Left lung (tissue), 14 donors: ENCODE data around the gene LBX1. TPM values are rescaled to one million over a fixed set of nuclear protein-coding genes. Genes with fewer than 3 reads are reported as not detected.

ENCODE experiments used
- ATAC-seq: fragments of 200-7000 bp; cut with Tn5 transposase; one replicate; pipeline ENCODE4 v1.9.1; 2020; ENCODE audit warnings: moderate library complexity
- DNase-seq, 4 donors: peaks; one replicate each; pipeline ENCODE4 v3.0.0-alpha.2; 2013 to 2020
- H3K27ac ChIP-seq, 2 donors: fragments of 200-600 bp; sonication (generic) in 1 of 2; one replicate each; pipeline versions ENCODE4 v1.5.0 to v1.8.0; 2020 to 2021
- H3K27me3 ChIP-seq, 2 donors: fragments of 200-600 bp; sonication (generic) in 1 of 2; one replicate each; pipeline versions ENCODE4 v1.5.0 to v1.8.0; 2020 to 2021
- H3K36me3 ChIP-seq, 2 donors: fragments of 200-600 bp; sonication (generic) in 1 of 2; one replicate each; pipeline versions ENCODE4 v1.5.0 to v1.8.0; 2020 to 2021
- H3K4me1 ChIP-seq, 2 donors: fragments of 200-600 bp; one replicate each; pipeline ENCODE4 v1.8.0; 2021
- H3K4me3 ChIP-seq, 2 donors: fragments of 200-600 bp; sonication (generic) in 1 of 2; one replicate each; pipeline versions ENCODE4 v1.5.0 to v1.8.0; 2020 to 2021; ENCODE audit warnings: mild to moderate bottlenecking in 1 of 2
- H3K9me3 ChIP-seq, 2 donors: fragments of 200-600 bp; sonication (generic) in 1 of 2; one replicate each; pipeline versions ENCODE4 v1.5.0 to v1.8.0; 2020 to 2021
- CTCF ChIP-seq, 2 donors: fragments of 200-600 bp; sonication (generic) in 1 of 2; IDR thresholded peaks; one replicate each; pipeline versions ENCODE4 v1.5.0 to v1.8.0; 2021; ENCODE audit warnings: antibody characterized with exemption in 2 of 2
- intact Hi-C, 2 donors: fragments of 100-400 bp; cut with DNase I; formaldehyde crosslinking; loops; one replicate each; pipeline versions ENCODE4 v1.11.2 to v1.14.2; 2022
- long read RNA-seq, 12 donors: library from polyadenylated mRNA in 2 of 12; unstranded in 2 of 12; transcript quantifications; one replicate each; pipeline ENCODE4 v2.0.0 and lab custom pipeline, GENCODE V29; 2019 to 2026
- polyA plus RNA-seq, 6 donors: library from polyadenylated mRNA; unstranded; fragments of 120-200 nt; gene quantifications; one replicate each; pipeline ENCODE4 v1.2.1, GENCODE V29; 2013; ENCODE audit not compliant: insufficient read length in 6 of 6
- total RNA-seq, 2 donors: library from RNA; stranded (reverse); fragmentation: NEBNext Ultra II Directional; extraction: Animal tissue kit (Norgen Biotek cat#: 25700); gene quantifications; one replicate each; pipeline ENCODE4 v1.2.1, GENCODE V29; 2021
- donor health status: DM: no; HTN: yes; CAD: no.
- donor health status: DM: no; HTN: no; CAD: no.

LBX1 gene
- total RNA-seq: under 1 TPM; 0.18 to 0.47 TPM
- under 1 TPM; 0.18 to 0.75 (median 0.41) TPM for polyA plus RNA-seq
- long read RNA-seq, donor 1: 0 reads
- long read RNA-seq, donor 2: 0 reads
- long read RNA-seq, donor 3: 0 reads
- long read RNA-seq, donor 4: 0 reads
- long read RNA-seq, donor 5: 0 reads
- long read RNA-seq, donor 6: 0 reads
- long read RNA-seq, donor 7: 0 reads
- long read RNA-seq, donor 8: 0 reads
- long read RNA-seq, donor 9: 0 reads
- long read RNA-seq, donor 10: 0 reads
- long read RNA-seq, donor 11, transcript LBX1-201 (2 exons, 2,900 nt): major isoform, 18 of 38 reads
- long read RNA-seq, donor 11, partial matches to known transcripts: 20 of 38 reads
- long read RNA-seq, donor 11, other reads (novel, unspliced or antisense): 0 of 38 reads
- long read RNA-seq, donor 12: 0 reads

- H3K9me3 ChIP-seq: no peaks in the 10 kb centered on the region
- no peak for TF ChIP-seq CTCF (IDR thresholded peaks at IDR 0.05)
- peaks cover 94 to 100% of the 10 kb centered on the region in 2 donors for H3K27me3 ChIP-seq
- H3K36me3 ChIP-seq: no peaks in the 10 kb centered on the region
- ATAC-seq (no peak), DNase-seq (no peak)
- H3K4me1 ChIP-seq: peaks cover 11 to 57% of the 10 kb centered on the region in 2 donors
- intact Hi-C loops: no loop called here
- no peak within 1 kb of the TSS for H3K27ac ChIP-seq
- H3K4me3 ChIP-seq: peak within 1 kb of the TSS in 1 of 2 donors; percentile 17
Observed at GRCh38 chr10:101229266-101230182, at the start of gene LBX1. TSS of gene LBX1 (minus strand) at chr10:101229463. CDS start at chr10:101228815, 648 bp downstream.

GRCh38 chr10:101273741-101274140 lies 44.5 kb upstream of the LBX1 start:
- no peak overlapping the region for H3K27ac ChIP-seq
- DNase-seq (no peak), ATAC-seq (no peak)
- no peaks in the 10 kb centered on the region for H3K4me1 ChIP-seq
- H3K27me3 ChIP-seq: peaks cover 0 to 59% of the 10 kb centered on the region in 2 donors
- no peak for TF ChIP-seq CTCF (IDR thresholded peaks at IDR 0.05)
- no peaks in the 10 kb centered on the region for H3K36me3 ChIP-seq
- H3K4me3 ChIP-seq: no peak overlapping the region
- intact Hi-C loops: no loop called here
- no peaks in the 10 kb centered on the region for H3K9me3 ChIP-seq

- intact Hi-C loops: no loop called here
Observed at GRCh38 chr10:101273330-101273729, 44.1 kb upstream of the LBX1 start.

GRCh38 chr10:101272229-101272868 lies 43.1 kb upstream of the LBX1 start:
- peaks cover 0 to 59% of the 10 kb centered on the region in 2 donors for H3K27me3 ChIP-seq
- peak; percentile 97 for ATAC-seq

More at GRCh38 chr10:101273330-101273729, 44.1 kb upstream of the LBX1 start:
- no peak for TF ChIP-seq CTCF (IDR thresholded peaks at IDR 0.05)
- Histone ChIP-seq H3K4me1 (no peaks in the 10 kb centered on the region), H3K9me3 (no peaks in the 10 kb centered on the region), H3K36me3 (no peaks in the 10 kb centered on the region), H3K27ac (no peak overlapping the region), H3K4me3 (no peak overlapping the region), H3K27me3 (peaks cover 0 to 59% of the 10 kb centered on the region in 2 donors)
- DNase-seq: no peak
- no peak for ATAC-seq

More at GRCh38 chr10:101272229-101272868, 43.1 kb upstream of the LBX1 start:
- TF ChIP-seq CTCF (IDR thresholded peaks at IDR 0.05): peak; percentile 61 to 68
- intact Hi-C loops: no loop called here
- Histone ChIP-seq H3K4me3 (no peak overlapping the region), H3K27ac (no peak overlapping the region), H3K4me1 (no peaks in the 10 kb centered on the region), H3K9me3 (no peaks in the 10 kb centered on the region), H3K36me3 (no peaks in the 10 kb centered on the region)
- DNase-seq: peak in 1 of 4 donors; percentile 51
